Measurements from ENCODE around the gene PRKAG2.
"Not testable (repeated sequence)": the region's sequence is repeated elsewhere in the genome, so short reads cannot be mapped to it uniquely, and the experiment has no call there.

Gene PRKAG2

GRCh38 chr7:151792636-151793035 is 84.3 kb downstream of the PRKAG2 start:
- FAIRE-seq (no peak), DNase-seq (ENCODE audit: insufficient read length, low spot score) (no peak)

- FAIRE-seq (no peak), DNase-seq (ENCODE audit: insufficient read length, low spot score) (no peak)
Observed at GRCh38 chr7:151792086-151792485, 84.8 kb downstream of the PRKAG2 start.

DNA sequence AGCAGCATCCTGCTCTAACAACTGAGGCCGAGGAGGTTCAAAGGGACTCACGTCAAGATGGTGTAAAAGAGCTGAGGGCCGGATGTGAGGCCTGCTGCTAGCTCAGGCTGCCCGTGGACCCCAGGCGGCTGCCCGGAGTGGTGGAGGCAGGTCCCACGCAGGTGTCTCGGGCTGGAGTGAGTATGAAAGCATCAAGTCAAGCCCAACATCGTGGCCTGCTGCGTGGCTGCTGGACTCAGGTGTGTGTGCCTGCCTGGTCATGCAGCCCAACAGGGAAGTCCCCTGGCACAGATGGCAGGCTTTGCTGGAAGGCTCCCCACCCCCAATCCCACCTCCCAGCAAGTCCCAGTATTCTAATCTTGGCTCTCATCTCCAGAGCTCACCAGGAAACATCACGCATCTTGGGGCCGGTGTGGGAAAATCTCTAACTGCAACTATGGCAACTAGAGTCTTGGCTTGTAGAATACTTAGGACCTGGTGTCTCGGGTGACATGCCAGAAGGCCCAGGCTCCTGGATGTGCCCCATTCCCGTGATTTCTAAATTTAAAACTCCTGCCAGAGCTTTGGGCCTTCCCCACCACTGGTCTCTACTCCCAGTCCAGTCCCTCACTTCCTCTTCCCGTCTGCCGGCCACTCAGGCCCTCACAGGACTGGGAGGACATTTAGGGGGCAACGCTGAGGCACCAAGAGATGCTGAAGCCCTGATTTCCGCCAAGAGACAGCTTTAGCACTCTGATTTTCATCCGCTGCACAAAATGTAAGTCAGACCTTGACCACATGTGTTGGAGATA is 85.9 kb downstream of the PRKAG2 start:
- no peak for DNase-seq (ENCODE audit: insufficient read length, low spot score)
- no peak for FAIRE-seq

DNA sequence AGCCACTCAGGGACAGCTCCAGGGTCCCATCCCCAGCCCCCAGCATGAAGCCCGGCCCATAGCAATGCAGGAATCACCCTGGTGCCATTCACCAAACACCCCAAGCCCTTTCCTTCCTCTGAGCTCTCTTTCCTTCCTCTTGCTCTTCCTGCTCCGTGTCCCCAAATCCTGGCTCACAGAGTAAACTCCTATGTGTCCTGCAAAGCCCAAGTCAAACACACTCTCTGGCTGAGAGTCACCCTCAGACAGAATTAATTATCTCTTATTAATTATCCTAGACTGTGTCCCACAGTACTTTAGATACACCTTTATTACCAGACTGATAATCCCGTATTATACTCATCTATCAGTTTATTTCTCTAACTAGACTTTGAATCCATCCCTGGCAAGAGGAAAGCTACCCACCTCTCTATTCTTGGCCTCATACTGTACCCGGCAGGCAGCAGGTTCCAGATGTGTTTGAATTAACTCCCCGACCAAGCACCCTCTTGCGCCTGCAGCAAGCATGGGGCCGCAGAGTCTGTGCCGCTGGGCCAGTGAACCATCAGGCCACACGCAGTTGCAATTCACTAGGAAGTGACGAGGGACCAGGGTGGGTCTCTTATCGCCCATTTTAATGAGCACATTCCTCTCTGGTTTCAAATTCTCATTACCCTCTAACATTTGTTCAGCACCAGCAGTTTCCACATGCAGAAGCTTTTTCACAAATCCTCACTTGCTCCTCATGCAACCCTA is 86.7 kb downstream of the PRKAG2 start:
- FAIRE-seq (no peak), DNase-seq (ENCODE audit: insufficient read length, low spot score) (no peak)

- FAIRE-seq: no peak
- DNase-seq (ENCODE audit: insufficient read length, low spot score): no peak
Observed at GRCh38 chr7:151789380-151789947, 87.5 kb downstream of the PRKAG2 start.

- no peak for FAIRE-seq
Observed at GRCh38 chr7:151787348-151787747, 89.6 kb downstream of the PRKAG2 start.

GRCh38 chr7:151786936-151787335 is 90.0 kb downstream of the PRKAG2 start:
- DNase-seq (ENCODE audit: insufficient read length, low spot score) (no peak), FAIRE-seq (no peak)

More at GRCh38 chr7:151787348-151787747, 89.6 kb downstream of the PRKAG2 start:
- DNase-seq (ENCODE audit: insufficient read length, low spot score): no peak

DNA sequence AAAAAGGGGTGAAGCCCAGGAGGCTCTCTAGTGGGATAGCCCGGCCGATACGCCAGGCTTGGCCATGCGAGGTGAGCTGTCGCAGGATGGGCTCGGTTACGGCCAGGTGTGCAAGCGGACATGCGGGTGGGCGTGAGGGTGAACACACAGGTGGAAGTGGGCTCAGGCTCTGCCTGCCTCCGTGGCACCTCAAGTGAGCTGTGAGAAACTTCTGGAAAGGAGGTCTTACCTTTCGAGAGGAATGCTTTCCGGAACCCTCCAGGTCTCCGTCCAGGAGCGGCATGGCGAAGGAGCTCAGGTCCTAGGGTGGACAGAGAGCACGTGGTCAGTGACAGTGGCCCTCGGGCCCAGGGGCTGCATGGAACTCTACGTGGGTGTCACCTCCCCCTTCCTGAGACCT is 90.7 kb downstream of the PRKAG2 start:
- FAIRE-seq: no peak
- DNase-seq (ENCODE audit: insufficient read length, low spot score): no peak

- no peak for FAIRE-seq
Observed at GRCh38 chr7:151785681-151785965, 91.3 kb downstream of the PRKAG2 start.

DNA sequence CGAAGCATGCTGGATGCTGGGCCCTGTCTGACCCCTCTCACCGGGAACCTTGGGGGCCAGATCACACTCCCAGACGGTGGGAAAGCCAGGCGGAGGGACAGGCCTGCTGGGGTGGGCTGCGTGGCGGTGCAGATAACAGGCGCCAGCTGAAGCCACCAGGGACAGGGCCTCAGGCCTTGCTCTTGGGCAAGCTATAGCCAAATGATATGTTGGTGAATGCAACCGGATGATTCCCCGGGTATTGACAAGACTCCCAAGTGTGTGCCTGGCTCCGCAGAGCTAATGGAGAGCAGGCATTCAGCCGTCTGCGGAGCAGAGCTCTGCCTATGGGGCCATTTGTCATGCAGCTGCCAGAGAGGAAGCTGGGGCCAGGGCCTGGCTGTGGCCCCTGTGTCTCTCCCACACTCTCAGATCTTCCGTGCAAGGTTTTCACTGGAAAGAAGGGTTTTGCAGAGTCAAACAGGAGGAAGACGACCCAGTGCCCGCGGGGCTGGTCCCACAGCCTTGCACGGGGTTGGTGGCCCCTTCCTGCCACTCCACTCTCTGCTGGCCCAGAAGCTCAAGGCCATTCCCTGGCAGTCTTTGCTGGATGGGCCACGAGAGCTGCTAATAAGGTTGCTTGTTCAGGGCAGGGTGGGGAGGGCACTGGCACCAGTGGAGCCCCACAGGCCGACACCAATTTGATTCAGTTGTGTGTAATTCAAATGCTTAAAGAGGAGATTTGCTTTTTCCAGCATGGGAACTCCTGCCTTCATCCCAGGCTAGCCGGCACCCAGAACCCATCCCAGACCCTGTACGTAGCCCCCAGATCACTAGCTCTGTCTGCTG is 91.8 kb downstream of the PRKAG2 start:
- FAIRE-seq: no peak
- DNase-seq (ENCODE audit: insufficient read length, low spot score): no peak

More at GRCh38 chr7:151785681-151785965, 91.3 kb downstream of the PRKAG2 start:
- no peak for DNase-seq (ENCODE audit: insufficient read length, low spot score)

- DNase-seq (ENCODE audit: insufficient read length, low spot score): no peak
- FAIRE-seq: no peak
Observed at GRCh38 chr7:151783958-151784575, 92.8 kb downstream of the PRKAG2 start.

GRCh38 chr7:151782598-151783448 is 94.1 kb downstream of the PRKAG2 start:
- FAIRE-seq: no peak
- DNase-seq (ENCODE audit: insufficient read length, low spot score): peak; percentile 86

- FAIRE-seq; DNase-seq (ENCODE audit: insufficient read length, low spot score): not testable (repeated sequence)
Observed at GRCh38 chr7:151782256-151782597, 94.7 kb downstream of the PRKAG2 start.

DNA sequence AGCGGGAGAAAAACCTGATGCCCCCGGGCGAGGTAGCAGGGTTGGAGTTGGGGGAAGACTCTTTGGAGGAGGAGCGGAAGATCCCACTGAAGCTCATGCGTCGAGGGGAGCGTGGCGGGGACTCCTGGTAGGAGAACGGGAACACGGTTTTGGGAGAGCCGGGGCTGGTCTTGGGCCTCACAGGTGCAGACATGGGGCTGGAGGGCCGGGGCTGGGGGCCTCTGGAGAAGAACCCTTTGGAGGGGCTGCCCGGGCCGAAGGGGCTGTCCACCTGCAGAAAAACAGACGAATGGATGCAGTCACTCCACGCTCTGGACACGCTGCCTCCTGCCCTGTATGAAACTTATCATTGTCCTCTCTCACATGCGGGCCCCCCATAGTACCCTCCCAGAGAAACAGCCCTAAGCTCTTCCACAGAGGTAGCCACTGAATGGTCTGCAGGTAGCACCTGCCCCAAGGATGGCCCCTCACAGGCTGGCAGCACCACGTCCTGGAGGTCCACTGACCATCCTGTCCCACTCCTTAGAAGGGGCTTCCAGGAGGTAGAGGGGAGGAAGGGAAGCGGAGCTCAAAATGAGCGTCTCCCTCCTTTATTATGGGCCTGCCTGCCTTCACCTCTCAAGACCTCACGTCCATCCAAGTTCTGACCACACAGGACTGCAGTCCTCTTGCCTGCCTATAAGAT is 95.6 kb downstream of the PRKAG2 start:
- FAIRE-seq: no peak
- no peak for DNase-seq (ENCODE audit: insufficient read length, low spot score)

DNA sequence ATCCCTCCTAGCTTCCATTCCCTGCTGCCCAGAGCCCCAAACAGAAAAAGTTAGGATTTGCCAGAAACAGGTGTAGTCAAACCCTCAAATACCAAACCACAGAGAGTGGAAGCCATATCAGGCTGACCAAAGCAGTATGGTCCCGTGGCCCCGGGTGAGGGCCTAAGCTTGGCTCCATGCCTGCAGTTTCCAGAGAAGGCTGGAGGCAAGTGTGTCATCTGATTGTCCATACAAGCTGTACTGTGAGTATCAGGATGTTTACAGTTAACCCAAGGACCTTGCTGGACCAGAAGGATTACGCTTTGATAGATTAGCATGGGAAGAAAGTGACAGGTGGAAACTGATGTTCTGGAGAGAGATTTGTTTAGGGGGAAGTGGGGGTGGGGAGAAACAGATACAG is 96.3 kb downstream of the PRKAG2 start:
- FAIRE-seq (no peak), DNase-seq (ENCODE audit: insufficient read length, low spot score) (no peak)

DNA sequence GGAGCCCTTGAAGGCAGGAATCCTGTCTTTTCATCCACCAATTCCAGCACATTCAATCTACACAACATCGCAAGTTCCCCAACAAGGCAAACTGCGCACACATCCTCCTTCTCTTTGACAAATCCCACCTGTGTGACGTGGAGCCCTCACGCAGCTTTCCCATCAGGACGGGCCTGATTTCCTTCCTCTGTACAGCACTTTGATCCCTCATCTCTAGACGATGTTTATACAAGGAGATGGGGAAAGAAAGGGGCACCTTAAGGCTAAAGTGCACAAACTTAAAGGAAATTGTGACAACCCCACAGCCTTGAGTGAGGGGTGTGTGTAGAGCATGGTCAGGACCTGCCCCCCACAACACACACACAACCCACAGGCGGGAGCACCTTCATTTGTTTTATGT is 97.2 kb downstream of the PRKAG2 start:
- DNase-seq (ENCODE audit: insufficient read length, low spot score) (no peak), FAIRE-seq (no peak)

GRCh38 chr7:151779255-151779654 is 97.7 kb downstream of the PRKAG2 start:
- no peak for DNase-seq (ENCODE audit: insufficient read length, low spot score)
- no peak for FAIRE-seq

DNA sequence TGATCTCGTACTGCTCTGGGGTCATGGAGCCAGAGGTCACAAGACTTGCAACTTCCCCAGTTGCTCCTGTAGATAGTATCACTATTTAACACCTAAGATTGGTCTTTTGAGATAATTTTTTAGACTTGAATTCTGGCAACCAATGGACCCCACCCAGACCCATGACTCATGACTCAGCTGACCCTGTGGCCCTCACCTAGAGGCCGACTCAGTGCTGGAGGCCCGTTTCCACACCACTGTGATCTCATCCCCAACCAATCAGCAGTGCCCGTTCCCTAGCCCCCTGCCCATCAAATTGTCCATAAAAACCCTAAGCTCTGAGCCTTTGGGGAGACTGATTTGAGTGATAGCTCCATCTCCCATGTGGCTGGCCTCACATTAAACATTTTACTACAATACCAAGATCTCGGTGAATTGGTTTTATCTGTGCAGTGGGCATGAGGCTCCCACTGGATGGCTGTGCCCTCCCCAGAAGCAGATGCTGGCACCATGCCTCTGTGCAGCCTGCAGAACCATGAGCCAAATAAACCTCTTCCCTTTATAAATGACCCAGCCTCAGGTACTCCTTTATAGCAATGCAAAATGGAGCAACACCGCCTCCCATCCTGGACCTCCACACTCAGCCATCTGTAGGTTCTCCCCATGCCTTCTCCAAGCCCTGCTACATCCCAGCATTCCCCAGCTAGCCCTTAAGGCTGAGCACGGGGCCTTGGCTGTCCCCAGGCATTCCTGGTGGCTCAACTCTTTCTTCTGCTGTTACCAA is 98.8 kb downstream of the PRKAG2 start:
- DNase-seq (ENCODE audit: insufficient read length, low spot score) (no peak), FAIRE-seq (no peak)

DNA sequence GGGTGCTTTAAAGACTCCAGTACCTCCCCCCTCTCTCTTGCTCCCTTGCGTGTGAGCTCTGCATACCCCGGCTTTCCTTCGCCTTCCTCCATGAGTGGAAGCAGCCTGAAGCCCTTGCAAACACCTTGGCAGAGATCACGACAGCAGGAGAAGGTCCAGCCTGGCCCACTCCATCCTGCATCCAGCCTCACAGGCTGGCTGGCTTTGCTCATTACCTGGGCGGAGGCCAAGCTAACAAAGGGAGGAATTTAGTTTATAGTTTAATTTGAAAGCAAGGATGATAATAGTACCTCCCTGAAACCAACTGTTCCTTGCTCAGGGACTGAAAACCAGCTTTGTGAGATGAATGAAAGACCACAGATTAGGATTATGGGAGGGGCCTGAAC is 99.4 kb downstream of the PRKAG2 start:
- DNase-seq (ENCODE audit: insufficient read length, low spot score) (no peak), FAIRE-seq (no peak)

Data from GM19239 (cell line).